Caki2 (cell line): ENCODE data around the gene ERO1A. TPM values are rescaled to one million over a fixed set of nuclear protein-coding genes. Genes with fewer than 3 reads are reported as not detected.

Source experiments
- DNase-seq: peaks from one replicate; pipeline ENCODE4 v3.0.0-alpha.2; 2015; ENCODE audit warnings: low read depth
- in situ Hi-C: cut with HindIII; loops from 2 replicates; pipeline ENCODE4 v1.10.0; 2016; ENCODE audit warnings: low sequenced_read_pairs, low pct_unique_long_range_greater_than_20kb, mixed read lengths
- total RNA-seq: library from RNA; depleted of rRNA; stranded (reverse); fragments of >200 nt; shearing (Covaris generic); gene quantifications from 2 replicates; pipeline ENCODE4 v1.2.3, GENCODE V29; 2014; ENCODE audit warnings: low replicate concordance; rRNA removed

The ERO1A gene
- total RNA-seq, 1 experiment from 2014 or later, result 82.4 TPM

- DNase-seq, result no peak
- in situ Hi-C loops, result no loop called here
Observed at GRCh38 chr14:52641745-52642144, 53.6 kb downstream of the ERO1A start.

GRCh38 chr14:52640137-52640536 is 55.2 kb downstream of the ERO1A start:
- in situ Hi-C loops, result no loop called here
- DNase-seq, result no peak

GRCh38 chr14:52619687-52620086 is 75.7 kb downstream of the ERO1A start:
- no peak for DNase-seq
- in situ Hi-C loops, result no loop called here

- no peak for DNase-seq
- in situ Hi-C loops, result no loop called here
Observed at GRCh38 chr14:52618602-52619001, 76.8 kb downstream of the ERO1A start.

GRCh38 chr14:52610187-52610586 is 85.2 kb downstream of the ERO1A start:
- in situ Hi-C loops, result no loop called here
- no peak for DNase-seq

- in situ Hi-C loops, result no loop called here
Observed at GRCh38 chr14:52609445-52610044, 85.8 kb downstream of the ERO1A start.

GRCh38 chr14:52607061-52607460 is 88.3 kb downstream of the ERO1A start:
- no peak for DNase-seq
- in situ Hi-C loops, result no loop called here

More at GRCh38 chr14:52609445-52610044, 85.8 kb downstream of the ERO1A start:
- DNase-seq, result no peak

GRCh38 chr14:52602131-52602530 is 93.2 kb downstream of the ERO1A start:
- in situ Hi-C loops, result no loop called here
- no peak for DNase-seq

- DNase-seq, result no peak
- in situ Hi-C loops, result no loop called here
Observed at GRCh38 chr14:52599974-52600373, 95.4 kb downstream of the ERO1A start.

- in situ Hi-C loops, result no loop called here
- no peak for DNase-seq
Observed at GRCh38 chr14:52598568-52598967, 96.8 kb downstream of the ERO1A start.

- no peak for DNase-seq
Observed at GRCh38 chr14:52596861-52597260, 98.5 kb downstream of the ERO1A start.

GRCh38 chr14:52596320-52596719 is 99.0 kb downstream of the ERO1A start:
- in situ Hi-C loops, result no loop called here
- no peak for DNase-seq

More at GRCh38 chr14:52596861-52597260, 98.5 kb downstream of the ERO1A start:
- in situ Hi-C loops, result no loop called here

GRCh38 chr14:52590318-52590717 is 105.0 kb downstream of the ERO1A start:
- in situ Hi-C loops, result no loop called here
- no peak for DNase-seq

Other genes starting within 250 kb of the ERO1A start
- 0.26 and 0.27 TPM in 2 replicates for gene TXNDC16, start 143.1 kb downstream of the ERO1A start, total RNA-seq
- gene GPR137C, start 142.7 kb downstream of the ERO1A start, total RNA-seq, result not detected in 2 replicates
- 109 and 173 TPM in 2 replicates for gene PSMC6, start 11.6 kb upstream of the ERO1A start, total RNA-seq
- 6.1 and 10.4 TPM in 2 replicates for gene STYX, start 34.6 kb upstream of the ERO1A start, total RNA-seq
- 19.5 and 24.0 TPM in 2 replicates for gene GNPNAT1, start 96.0 kb upstream of the ERO1A start, total RNA-seq